ENCODE measurements around the gene RELT. TPM values are rescaled to one million over a fixed set of nuclear protein-coding genes. Genes with fewer than 3 reads are reported as not detected.

Gene RELT
- total RNA-seq, 2 donors from 2014 or later = 0.33 to 0.52 TPM

DNA sequence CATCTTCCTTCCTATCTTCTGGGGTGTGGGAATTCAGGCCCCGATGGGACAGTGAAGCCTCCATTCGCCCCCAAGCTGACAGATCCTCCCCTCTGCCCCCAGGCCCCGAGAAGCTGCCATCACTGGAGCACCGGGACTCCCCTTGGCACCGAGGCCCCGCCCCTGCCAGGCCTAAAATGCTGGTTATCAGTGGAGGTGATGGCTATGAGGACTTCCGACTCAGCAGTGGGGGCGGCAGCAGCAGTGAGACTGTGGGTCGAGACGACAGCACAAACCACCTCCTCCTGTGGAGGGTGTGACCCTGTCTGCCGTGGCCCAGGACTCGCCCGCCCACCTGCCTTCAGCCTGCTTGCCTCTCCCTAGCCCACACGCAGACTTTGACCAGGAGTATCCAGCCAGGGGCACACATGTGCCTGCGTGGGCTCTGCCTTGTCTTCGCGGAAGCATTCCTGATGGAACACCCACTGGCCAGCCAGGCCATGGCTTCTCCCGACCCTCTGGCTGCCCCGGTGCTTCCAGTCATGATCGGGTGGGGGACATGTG lies 8.6 kb upstream of the RELT start:
- WGBS, 2 donors = 62 to 86% methylated on average over 8 to 20 of the region's 20 CpGs
- intact Hi-C loops (cut with DNase I) = no loop called here

DNA sequence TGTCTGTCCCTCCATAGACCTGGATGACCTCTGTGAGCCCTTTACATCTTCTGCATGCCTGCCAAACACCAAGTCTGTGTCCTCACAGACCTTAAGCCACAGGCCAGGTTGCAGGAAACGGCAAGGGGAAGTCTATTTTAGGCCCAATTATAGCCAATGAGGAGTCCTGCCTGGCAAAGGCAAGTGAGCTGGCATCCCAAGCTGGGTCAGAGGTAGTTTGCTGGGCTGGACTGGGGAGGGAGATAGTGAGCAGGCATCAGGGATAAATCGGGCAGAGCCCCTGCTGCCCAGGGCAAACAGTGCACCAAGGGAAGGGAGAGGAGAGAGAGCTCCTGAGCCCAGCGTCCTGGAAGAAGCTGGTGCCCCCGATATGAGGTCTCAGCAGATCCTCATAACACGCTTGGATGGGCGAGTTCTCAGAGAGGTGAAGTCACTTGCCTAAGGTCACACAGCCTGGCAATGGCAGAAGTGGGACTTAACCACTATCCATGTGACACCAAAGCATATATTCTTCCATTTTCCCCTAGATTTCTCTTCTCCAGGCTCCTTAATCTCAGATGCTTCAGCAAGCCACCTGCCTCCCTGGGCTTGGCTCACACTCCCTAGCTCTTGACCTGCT lies 3.7 kb upstream of the RELT start:
- Histone ChIP-seq H3K4me3 (no peak overlapping the region), H3K4me1 (peaks cover 12% of the 10 kb centered on the region), H3K9me3 (no peaks in the 10 kb centered on the region), H3K27ac (no peak overlapping the region), H3K27me3 (no peaks in the 10 kb centered on the region), H3K36me3 (replicated peaks in 1 of 2; ENCODE audit: insufficient read depth in 1 of 2, low read depth in 2 of 2) (no peaks in the 10 kb centered on the region)
- 57 to 65% methylated on average over 6 of the region's 6 CpGs for WGBS, 2 donors
- no peak for TF ChIP-seq POLR2A (IDR thresholded peaks at IDR 0.05)
- TF ChIP-seq, protein P1, sequence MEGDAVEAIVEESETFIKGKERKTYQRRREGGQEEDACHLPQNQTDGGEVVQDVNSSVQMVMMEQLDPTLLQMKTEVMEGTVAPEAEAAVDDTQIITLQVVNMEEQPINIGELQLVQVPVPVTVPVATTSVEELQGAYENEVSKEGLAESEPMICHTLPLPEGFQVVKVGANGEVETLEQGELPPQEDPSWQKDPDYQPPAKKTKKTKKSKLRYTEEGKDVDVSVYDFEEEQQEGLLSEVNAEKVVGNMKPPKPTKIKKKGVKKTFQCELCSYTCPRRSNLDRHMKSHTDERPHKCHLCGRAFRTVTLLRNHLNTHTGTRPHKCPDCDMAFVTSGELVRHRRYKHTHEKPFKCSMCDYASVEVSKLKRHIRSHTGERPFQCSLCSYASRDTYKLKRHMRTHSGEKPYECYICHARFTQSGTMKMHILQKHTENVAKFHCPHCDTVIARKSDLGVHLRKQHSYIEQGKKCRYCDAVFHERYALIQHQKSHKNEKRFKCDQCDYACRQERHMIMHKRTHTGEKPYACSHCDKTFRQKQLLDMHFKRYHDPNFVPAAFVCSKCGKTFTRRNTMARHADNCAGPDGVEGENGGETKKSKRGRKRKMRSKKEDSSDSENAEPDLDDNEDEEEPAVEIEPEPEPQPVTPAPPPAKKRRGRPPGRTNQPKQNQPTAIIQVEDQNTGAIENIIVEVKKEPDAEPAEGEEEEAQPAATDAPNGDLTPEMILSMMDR (IDR thresholded peaks at IDR 0.05) = no peak
- ATAC-seq (no peak), DNase-seq (no peak)
- intact Hi-C loops (cut with DNase I) = no loop called here

More for the DNA sequence above, 8.6 kb upstream of the RELT start:
- Histone ChIP-seq H3K4me3 (no peak overlapping the region), H3K36me3 (replicated peaks in 1 of 2; ENCODE audit: insufficient read depth in 1 of 2, low read depth in 2 of 2) (no peaks in the 10 kb centered on the region), H3K4me1 (no peaks in the 10 kb centered on the region), H3K27me3 (no peaks in the 10 kb centered on the region), H3K9me3 (no peaks in the 10 kb centered on the region), H3K27ac (no peak overlapping the region)
- ATAC-seq (no peak), DNase-seq (no peak)
- TF ChIP-seq, protein P1 (IDR thresholded peaks at IDR 0.05) = no peak
- no peak for TF ChIP-seq POLR2A (IDR thresholded peaks at IDR 0.05)

DNA sequence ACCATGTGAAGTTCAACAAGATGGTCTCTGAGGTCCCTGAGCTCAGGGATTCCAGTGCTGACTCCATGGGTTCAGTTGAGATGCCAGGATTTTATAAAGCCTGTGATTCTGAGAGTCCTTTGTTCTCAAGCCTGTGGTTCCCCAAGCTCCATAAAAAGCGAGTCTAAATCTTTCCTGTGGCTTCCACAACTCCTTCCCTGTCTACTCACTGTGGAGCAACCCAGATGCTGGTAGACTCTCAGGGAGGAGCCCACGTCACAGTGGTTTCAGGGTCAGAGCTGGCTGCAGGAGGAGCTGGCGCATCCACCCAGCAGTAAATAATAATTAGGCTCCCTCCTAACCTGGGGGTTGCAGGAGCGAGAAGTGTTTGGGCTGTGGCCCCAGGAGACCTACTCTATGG lies 2.0 kb upstream of the RELT start:
- ATAC-seq (no peak), DNase-seq (no peak)
- intact Hi-C loops (cut with DNase I) = no loop called here
- no peaks in the 10 kb centered on the region for H3K9me3 ChIP-seq
- WGBS, 2 donors = 79 to 83% methylated on average over 4 of the region's 4 CpGs
- no peaks in the 10 kb centered on the region for H3K36me3 ChIP-seq (replicated peaks in 1 of 2; ENCODE audit: insufficient read depth in 1 of 2, low read depth in 2 of 2)
- no peak overlapping the region for H3K27ac ChIP-seq
- H3K4me1 ChIP-seq = peaks cover 15% of the 10 kb centered on the region
- no peak overlapping the region for H3K4me3 ChIP-seq
- TF ChIP-seq POLR2A (IDR thresholded peaks at IDR 0.05) = no peak
- TF ChIP-seq, protein P1 (IDR thresholded peaks at IDR 0.05) = no peak
- no peaks in the 10 kb centered on the region for H3K27me3 ChIP-seq

DNA sequence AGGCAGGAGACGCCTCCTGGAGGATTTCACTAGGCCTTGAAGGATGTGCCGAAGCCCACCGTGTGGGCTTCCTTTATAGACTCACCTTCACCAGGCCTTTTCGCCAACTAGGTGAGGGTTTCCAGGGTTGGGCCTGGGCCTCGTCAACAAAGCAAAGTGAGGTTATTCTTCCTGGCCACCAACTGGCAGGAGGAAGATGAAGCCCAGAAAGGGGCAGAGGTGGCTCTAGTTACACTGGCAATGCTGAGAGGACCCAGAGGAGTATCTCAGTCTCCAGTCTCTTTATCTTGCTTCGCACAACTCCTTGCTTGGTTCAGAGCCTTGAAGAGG lies 404 bp upstream of the RELT start:
- ATAC-seq (no peak), DNase-seq (no peak)
- no peak for TF ChIP-seq POLR2A (IDR thresholded peaks at IDR 0.05)
- TF ChIP-seq, protein P1 (IDR thresholded peaks at IDR 0.05) = no peak
- H3K4me3 ChIP-seq = no peak overlapping the region
- peaks cover 23% of the 10 kb centered on the region for H3K4me1 ChIP-seq
- intact Hi-C loops (cut with DNase I) = no loop called here
- H3K9me3 ChIP-seq = no peaks in the 10 kb centered on the region
- H3K36me3 ChIP-seq (replicated peaks in 1 of 2; ENCODE audit: insufficient read depth in 1 of 2, low read depth in 2 of 2) = no peaks in the 10 kb centered on the region
- 68 to 70% methylated on average over 3 to 6 of the region's 6 CpGs for WGBS, 2 donors
- no peaks in the 10 kb centered on the region for H3K27me3 ChIP-seq
- H3K27ac ChIP-seq = peak overlapping the region in 3 of 4 donors; percentile 66 to 81 (median 67)
